Adrenal gland (tissue), 5 donors: Measurements from ENCODE around the gene ATXN7L2.

Source experiments
- CTCF ChIP-seq, 6 experiments: fragments of 450-650 bp in 4 of 6; fragments of 200-600 bp in 2 of 6; sonication (generic) in 1 of 6; IDR thresholded peaks; 1 replicate in 5 of 6; 2 replicates in 1 of 6; pipeline versions ENCODE4 v1.5.1 to v1.8.0; 2016 to 2021; ENCODE audit warnings: antibody characterized with exemption in 6 of 6, mild to moderate bottlenecking in 2 of 6, moderate library complexity in 1 of 6
- POLR2A ChIP-seq, 2 donors: fragments of 450-650 bp; IDR thresholded peaks; one replicate each; pipeline ENCODE4 v1.6.1; 2017; ENCODE audit warnings: antibody characterized with exemption in 2 of 2, mild to moderate bottlenecking in 2 of 2, moderate library complexity in 1 of 2
- donor health status: DM: no; HTN: no; CAD: no.

- TF ChIP-seq POLR2A (IDR thresholded peaks at IDR 0.05) (no peak), CTCF (IDR thresholded peaks at IDR 0.05) (no peak)
Measured at GRCh38 chr1:109522026-109522425, 38.3 kb downstream of the ATXN7L2 start.
